ENCODE data around the gene PALM2AKAP2.

- no peak for TF ChIP-seq POLR2A (IDR thresholded peaks at IDR 0.05)
- no peak for TF ChIP-seq CTCF (IDR thresholded peaks at IDR 0.05)
Measured at GRCh38 chr9:109776391-109776790, 3.6 kb upstream of the PALM2AKAP2 start.

Measured in lower leg skin (tissue), 3 donors.